Endothelial cell of umbilical vein (primary cell): ENCODE data around the gene REPS1. TPM values are rescaled to one million over a fixed set of nuclear protein-coding genes. Genes with fewer than 3 reads are reported as not detected.
A peak's percentile ranks its signal among the peaks of the same experiment; 100 is the strongest.

Experiments
- BruUV-seq: library from RNA; stranded (reverse); fragments of 400-500 nt; replicated peaks from 2 replicates; lab custom pipeline; 2021; lab: Mats Ljungman, UMichigan
- CTCF ChIA-PET: fragments of 300-600, 350-600 bp; sonication (Branson Sonifier 250); formaldehyde crosslinking; loops from one replicate; lab custom pipeline; 2021; ENCODE audit warnings: antibody characterized with exemption, inconsistent platforms; lab: Charles Lee
- POLR2A ChIA-PET: fragments of 300-600, 350-600 bp; sonication (Branson Sonifier 250); formaldehyde crosslinking; loops from one replicate; lab custom pipeline; 2021; ENCODE audit warnings: antibody characterized with exemption, inconsistent platforms; lab: Charles Lee
- DNase-seq: peaks from one replicate; pipeline ENCODE4 v3.0.0-alpha.2; 2011; ENCODE audit warnings: low read depth, low spot score
- FAIRE-seq: peaks from 2 replicates; lab custom pipeline; 2011; peaks lifted over from hg19 to GRCh38; lab: Jason Lieb, UNC
- H2AFZ ChIP-seq: 2 replicates; pipeline ENCODE4 v1.6.0; 2012; ENCODE audit warnings: low read depth, low read length, control low read depth, inconsistent platforms
- H3K27ac ChIP-seq: 2 replicates; pipeline ENCODE4 v1.5.1; 2011; ENCODE audit warnings: low read depth, mild to moderate bottlenecking, control low read depth, low read length, moderate library complexity; ENCODE audit not compliant: insufficient read depth
- H3K27me3 ChIP-seq, 2 experiments: 2 replicates each; pipeline versions ENCODE4 v1.6.0 to v1.6.1; 2011; ENCODE audit warnings: low read length in 2 of 2, mixed read lengths in 1 of 2; ENCODE audit not compliant: control insufficient read depth in 2 of 2, insufficient read depth in 2 of 2
- H3K36me3 ChIP-seq, 2 experiments: 2 replicates in 1 of 2; 3 replicates in 1 of 2; pipeline ENCODE4 v1.5.1; 2011; ENCODE audit warnings: low read length in 2 of 2, mild to moderate bottlenecking in 1 of 2, moderate library complexity in 1 of 2; ENCODE audit not compliant: control insufficient read depth in 2 of 2, insufficient read depth in 2 of 2; ENCODE audit errors: extremely low read depth in 1 of 2
- H3K4me1 ChIP-seq: 3 replicates; pipeline ENCODE4 v1.5.1; 2011; ENCODE audit warnings: mild to moderate bottlenecking, low read length; ENCODE audit not compliant: control insufficient read depth, insufficient read depth; ENCODE audit errors: extremely low read depth
- H3K4me2 ChIP-seq: 2 replicates; pipeline ENCODE4 v1.6.1; 2011; ENCODE audit warnings: low read length, control low read depth, mixed read lengths; ENCODE audit not compliant: insufficient read depth
- H3K4me3 ChIP-seq, 3 experiments: fragments of 200-600 bp in 1 of 3; sonication (generic), shearing (Covaris generic) in 1 of 3; replicated peaks in 1 of 3; 2 replicates each; pipeline ENCODE4 v1.5.1; 2011 to 2016; ENCODE audit warnings: control low read depth in 3 of 3, low read length in 3 of 3, mild to moderate bottlenecking in 2 of 3, inconsistent platforms in 1 of 3, low read depth in 1 of 3, moderate library complexity in 1 of 3; ENCODE audit not compliant: insufficient read depth in 1 of 3
- H3K79me2 ChIP-seq: 2 replicates; pipeline ENCODE4 v1.6.0; 2012; ENCODE audit warnings: low read length, inconsistent platforms; ENCODE audit not compliant: control insufficient read depth, insufficient read depth
- H3K9ac ChIP-seq: replicated peaks from 2 replicates; pipeline ENCODE3; 2011; ENCODE audit warnings: low read length, control low read depth; ENCODE audit not compliant: insufficient read depth; ENCODE audit errors: extremely low read depth
- H3K9me1 ChIP-seq: replicated peaks from 3 replicates; pipeline ENCODE4 v1.6.0; 2011; ENCODE audit warnings: mild to moderate bottlenecking, low read length; ENCODE audit not compliant: control insufficient read depth, insufficient read depth; ENCODE audit errors: extremely low read depth
- H3K9me3 ChIP-seq: replicated peaks from 2 replicates; pipeline ENCODE4 v1.5.1; 2012; ENCODE audit warnings: low read length, inconsistent platforms; ENCODE audit not compliant: control insufficient read depth, insufficient read depth
- H4K20me1 ChIP-seq: replicated peaks from 2 replicates; pipeline ENCODE3; 2011; ENCODE audit warnings: mild to moderate bottlenecking, low read length; ENCODE audit not compliant: control insufficient read depth, insufficient read depth; ENCODE audit errors: extremely low read depth
- CTCF ChIP-seq, 2 donors: IDR thresholded peaks; 1 replicate in 1 of 2; 2 replicates in 1 of 2; pipeline ENCODE4 v1.5.1; 2011; ENCODE audit warnings: low read length in 2 of 2, mild to moderate bottlenecking in 2 of 2, moderate library complexity in 2 of 2, control low read depth in 1 of 2, inconsistent platforms in 1 of 2, low read depth in 1 of 2; ENCODE audit not compliant: insufficient read depth in 1 of 2; ENCODE audit errors: extremely low read depth in 1 of 2
- EZH2 ChIP-seq: IDR thresholded peaks from 2 replicates; pipeline ENCODE4 v1.6.1; 2012; ENCODE audit warnings: borderline replicate concordance, low read depth, mild to moderate bottlenecking, moderate library complexity, low read length, inconsistent platforms; ENCODE audit not compliant: severe bottlenecking
- FOS ChIP-seq: IDR thresholded peaks from 2 replicates; pipeline ENCODE4 v1.6.1; 2011; ENCODE audit warnings: mild to moderate bottlenecking, low read length, moderate library complexity, borderline replicate concordance; ENCODE audit not compliant: insufficient read depth
- GATA2 ChIP-seq: IDR thresholded peaks from 2 replicates; pipeline ENCODE4 v1.7.0; 2011; ENCODE audit warnings: low read depth, mild to moderate bottlenecking, moderate library complexity, mixed read lengths, low read length; ENCODE audit not compliant: insufficient read length, insufficient read depth
- JUN ChIP-seq: IDR thresholded peaks from 2 replicates; pipeline ENCODE4 v1.6.1; 2011; ENCODE audit warnings: borderline replicate concordance, low read depth; ENCODE audit not compliant: insufficient read length, insufficient read depth
- MAX ChIP-seq: IDR thresholded peaks from 2 replicates; pipeline ENCODE4 v1.6.1; 2011; ENCODE audit not compliant: insufficient read depth, insufficient read length
- MYC ChIP-seq: IDR thresholded peaks from one replicate; pipeline ENCODE4 v1.6.1; 2011; ENCODE audit warnings: mild to moderate bottlenecking, low read depth, low read length
- POLR2A ChIP-seq: IDR thresholded peaks from 2 replicates; pipeline ENCODE4 v1.6.1; 2012; ENCODE audit warnings: low read depth, mild to moderate bottlenecking, control low read depth, low read length
- POLR2AphosphoS5 ChIP-seq: IDR thresholded peaks from 2 replicates; pipeline ENCODE4 v1.6.1; 2012; ENCODE audit warnings: low read depth, mild to moderate bottlenecking, control low read depth, low read length, moderate library complexity; ENCODE audit not compliant: insufficient read depth
- dilution Hi-C: fragments of 300-500 bp; cut with MboI; formaldehyde crosslinking; loops from one replicate; pipeline ENCODE4 v1.15.0; 2019; ENCODE audit warnings: low sequenced_read_pairs; ENCODE audit not compliant: extremely low pct_ligation_motif_present
- intact Hi-C: fragments of 100-400 bp; cut with micrococcal nuclease; formaldehyde crosslinking; loops from one replicate; pipeline ENCODE4 v1.10.0; 2022
- polyA plus RNA-seq, 4 experiments: library from polyadenylated mRNA; depleted of rRNA in 3 of 4; stranded (reverse) in 3 of 4; unstranded in 1 of 4; fragments of >200 nt; gene quantifications; 2 replicates each; pipeline versions ENCODE4 v1.2.1 to v1.2.3, GENCODE V29; 2011 to 2012; ENCODE audit warnings: missing spikeins in 1 of 4
- total RNA-seq: library from RNA; stranded (reverse); gene quantifications from 2 replicates; pipeline ENCODE4 v1.2.3, GENCODE V29; 2021

REPS1 gene
- total and polyA plus RNA-seq, 2 donors (not counting 3 experiments of a cell fraction or from before 2014, with no cell fraction given): 20.6 to 35.0 TPM

- no peak overlapping the region for H3K4me2 ChIP-seq
- H4K20me1 ChIP-seq: no peaks in the 10 kb centered on the region
- H3K36me3 ChIP-seq: peaks cover 2 to 6% of the 10 kb centered on the region in 2 experiments
- no peak for FAIRE-seq
- no peaks in the 10 kb centered on the region for H3K9me1 ChIP-seq
- H2AFZ ChIP-seq: no peak overlapping the region
- H3K4me1 ChIP-seq: no peaks in the 10 kb centered on the region
- peak; percentile 23 for TF ChIP-seq FOS
- TF ChIP-seq MAX: no peak
- H3K27ac ChIP-seq: no peak overlapping the region
- intact Hi-C loops (no loop called here), dilution Hi-C loops (no loop called here)
- ChIA-PET POLR2A (no interaction called here), CTCF (interaction anchor here (0.9 kb wide), 1 partner anchor 9 kb away, joined by 3 read pairs; no protein-coding TSS in a partner anchor)
- H3K27me3 ChIP-seq: no peaks in the 10 kb centered on the region
- peaks cover 43% of the 10 kb centered on the region for H3K79me2 ChIP-seq
- no peak overlapping the region for H3K4me3 ChIP-seq
- BruUV-seq: no TSS peak
- no peaks in the 10 kb centered on the region for H3K9me3 ChIP-seq
- DNase-seq: no peak
- H3K9ac ChIP-seq: no peak overlapping the region
These were observed 40.0 kb downstream of the REPS1 start for GRCh38 chr6:138948004-138948403.

GRCh38 chr6:138945354-138945753, 42.7 kb downstream of the REPS1 start:
- dilution Hi-C loops: no loop called here
- BruUV-seq: no TSS peak
- H2AFZ ChIP-seq: no peak overlapping the region
- no peak for DNase-seq
- peaks cover 2 to 6% of the 10 kb centered on the region in 2 experiments for H3K36me3 ChIP-seq
- peaks cover 26% of the 10 kb centered on the region for H3K79me2 ChIP-seq
- H3K27me3 ChIP-seq: no peaks in the 10 kb centered on the region
- H3K27ac ChIP-seq: no peak overlapping the region
- FAIRE-seq: no peak
- intact Hi-C loops: no loop called here
- no peak overlapping the region for H3K4me3 ChIP-seq
- CTCF ChIA-PET: no interaction called here
- no peaks in the 10 kb centered on the region for H3K9me1 ChIP-seq
- no peaks in the 10 kb centered on the region for H3K9me3 ChIP-seq
- H3K4me2 ChIP-seq: no peak overlapping the region
- no peak overlapping the region for H3K9ac ChIP-seq
- POLR2A ChIA-PET: no interaction called here
- no peaks in the 10 kb centered on the region for H4K20me1 ChIP-seq
- no peak for TF ChIP-seq MAX
- TF ChIP-seq CTCF (IDR thresholded peaks at IDR 0.05; ENCODE audit: extremely low read depth in 1 of 2, insufficient read depth in 1 of 2, low read depth in 1 of 2, low read length in 2 of 2): no peak
- TF ChIP-seq JUN: no peak
- no peak for TF ChIP-seq FOS
- no peak for TF ChIP-seq POLR2AphosphoS5
- TF ChIP-seq POLR2A: no peak
- TF ChIP-seq EZH2: no peak
- no peak for TF ChIP-seq MYC
- TF ChIP-seq GATA2: no peak
- H3K4me1 ChIP-seq: no peaks in the 10 kb centered on the region
